ENCODE results near the gene LRRC70.

Gene LRRC70

DNA sequence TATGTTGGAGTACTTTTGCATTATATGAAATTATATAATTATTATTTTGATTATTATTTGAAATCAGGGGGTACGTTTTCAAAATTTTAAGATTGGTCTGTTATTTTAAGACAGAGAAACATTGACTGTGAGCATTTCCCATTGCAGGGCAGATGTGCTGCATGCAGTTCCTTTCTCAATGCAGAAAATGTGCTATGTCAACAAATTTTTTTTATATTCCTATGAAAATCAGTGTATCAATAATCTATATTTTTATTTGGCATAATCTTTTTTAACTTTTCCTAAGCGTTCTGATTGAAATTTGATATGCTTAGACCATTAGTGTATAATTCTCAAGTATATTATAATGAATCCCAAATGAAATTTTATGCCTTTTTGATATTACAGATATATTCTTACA lies 41.8 kb upstream of the LRRC70 start:
- Histone ChIP-seq H2AFZ (ENCODE audit: low read depth, low read length, severe bottlenecking) (no peak overlapping the region), H3K79me2 (ENCODE audit: insufficient read depth, low read length) (no peaks in the 10 kb centered on the region), H3K9me2 (replicated peaks; ENCODE audit: insufficient read depth, low read length) (no peaks in the 10 kb centered on the region), H3K27me3 (ENCODE audit: low read length) (no peaks in the 10 kb centered on the region), H3K36me3 (ENCODE audit: low read length) (no peaks in the 10 kb centered on the region), H3K4me3 (ENCODE audit: insufficient read depth, low read length, poor library complexity, severe bottlenecking) (no peak overlapping the region), H3F3A (ENCODE audit: insufficient read depth) (no peaks in the 10 kb centered on the region), H3K4me2 (ENCODE audit: low read depth, low read length, poor library complexity, severe bottlenecking) (no peak overlapping the region), H3K9me3 (ENCODE audit: insufficient read depth, low read length) (no peaks in the 10 kb centered on the region), H3K27ac (ENCODE audit: low read depth, low read length) (no peak overlapping the region), H3K9ac (ENCODE audit: low read length) (no peak overlapping the region), H4K20me1 (ENCODE audit: low read depth, low read length) (no peaks in the 10 kb centered on the region)
- TF ChIP-seq EZH2phosphoT487 (conservative IDR thresholded peaks at IDR 0.05; ENCODE audit: low read length) (no peak), CTCF (IDR thresholded peaks at IDR 0.05; ENCODE audit: insufficient read depth, low read length, poor library complexity, severe bottlenecking) (no peak)

- no peak overlapping the region for H2AFZ ChIP-seq (ENCODE audit: low read depth, low read length, severe bottlenecking)
- H3K4me3 ChIP-seq (ENCODE audit: insufficient read depth, low read length, poor library complexity, severe bottlenecking): no peak overlapping the region
- H4K20me1 ChIP-seq (ENCODE audit: low read depth, low read length): no peaks in the 10 kb centered on the region
- no peak overlapping the region for H3K4me2 ChIP-seq (ENCODE audit: low read depth, low read length, poor library complexity, severe bottlenecking)
- peaks cover 3% of the 10 kb centered on the region; the same call in 1 of the 2 replicates for H3K36me3 ChIP-seq (ENCODE audit: low read length)
- H3K27ac ChIP-seq (ENCODE audit: low read depth, low read length): no peak overlapping the region
- no peaks in the 10 kb centered on the region for H3F3A ChIP-seq (ENCODE audit: insufficient read depth)
- no peaks in the 10 kb centered on the region for H3K27me3 ChIP-seq (ENCODE audit: low read length)
- H3K9me2 ChIP-seq (replicated peaks; ENCODE audit: insufficient read depth, low read length): no peaks in the 10 kb centered on the region
- H3K79me2 ChIP-seq (ENCODE audit: insufficient read depth, low read length): no peaks in the 10 kb centered on the region
- no peak overlapping the region for H3K9ac ChIP-seq (ENCODE audit: low read length)
- no peak for TF ChIP-seq CTCF (IDR thresholded peaks at IDR 0.05; ENCODE audit: insufficient read depth, low read length, poor library complexity, severe bottlenecking)
- TF ChIP-seq EZH2phosphoT487 (conservative IDR thresholded peaks at IDR 0.05; ENCODE audit: low read length): no peak
- H3K9me3 ChIP-seq (ENCODE audit: insufficient read depth, low read length): no peaks in the 10 kb centered on the region
Observed at GRCh38 chr5:62538017-62538942, 40.3 kb upstream of the LRRC70 start.

DNA sequence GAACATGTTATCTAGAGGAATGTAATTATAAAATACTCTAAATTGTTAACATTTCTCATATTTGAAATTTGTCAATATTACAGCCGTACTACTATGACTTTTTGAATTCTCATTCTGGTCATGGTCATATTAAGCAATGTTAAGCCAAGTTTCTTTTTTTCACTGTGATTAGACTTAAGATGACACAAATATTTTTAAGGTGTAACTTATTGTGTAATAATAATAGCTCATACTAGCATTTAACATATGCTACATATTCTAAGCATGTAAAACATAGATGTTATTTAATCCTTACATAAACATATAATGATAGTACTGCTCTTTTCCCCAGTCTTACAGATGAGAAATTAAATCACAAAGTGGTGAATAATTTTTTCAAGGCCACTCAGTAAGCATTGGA lies 35.9 kb upstream of the LRRC70 start:
- Histone ChIP-seq H3F3A (ENCODE audit: insufficient read depth) (no peaks in the 10 kb centered on the region), H3K4me3 (ENCODE audit: insufficient read depth, low read length, poor library complexity, severe bottlenecking) (no peak overlapping the region), H4K20me1 (ENCODE audit: low read depth, low read length) (no peaks in the 10 kb centered on the region), H3K79me2 (ENCODE audit: insufficient read depth, low read length) (no peaks in the 10 kb centered on the region), H3K4me2 (ENCODE audit: low read depth, low read length, poor library complexity, severe bottlenecking) (no peak overlapping the region), H3K9ac (ENCODE audit: low read length) (no peak overlapping the region), H3K27me3 (ENCODE audit: low read length) (no peaks in the 10 kb centered on the region), H3K27ac (ENCODE audit: low read depth, low read length) (no peak overlapping the region), H3K9me3 (ENCODE audit: insufficient read depth, low read length) (no peaks in the 10 kb centered on the region), H3K36me3 (ENCODE audit: low read length) (peaks cover 3% of the 10 kb centered on the region; the same call in 1 of the 2 replicates), H2AFZ (ENCODE audit: low read depth, low read length, severe bottlenecking) (no peak overlapping the region), H3K9me2 (replicated peaks; ENCODE audit: insufficient read depth, low read length) (no peaks in the 10 kb centered on the region)
- TF ChIP-seq EZH2phosphoT487 (conservative IDR thresholded peaks at IDR 0.05; ENCODE audit: low read length) (no peak), CTCF (IDR thresholded peaks at IDR 0.05; ENCODE audit: insufficient read depth, low read length, poor library complexity, severe bottlenecking) (no peak)
